Measurements from ENCODE around the gene NT5C1B. TPM values are rescaled to one million over a fixed set of nuclear protein-coding genes. Genes with fewer than 3 reads are reported as not detected.

The NT5C1B gene
- total RNA-seq, 1 donor from 2014 or later = not detected

DNA sequence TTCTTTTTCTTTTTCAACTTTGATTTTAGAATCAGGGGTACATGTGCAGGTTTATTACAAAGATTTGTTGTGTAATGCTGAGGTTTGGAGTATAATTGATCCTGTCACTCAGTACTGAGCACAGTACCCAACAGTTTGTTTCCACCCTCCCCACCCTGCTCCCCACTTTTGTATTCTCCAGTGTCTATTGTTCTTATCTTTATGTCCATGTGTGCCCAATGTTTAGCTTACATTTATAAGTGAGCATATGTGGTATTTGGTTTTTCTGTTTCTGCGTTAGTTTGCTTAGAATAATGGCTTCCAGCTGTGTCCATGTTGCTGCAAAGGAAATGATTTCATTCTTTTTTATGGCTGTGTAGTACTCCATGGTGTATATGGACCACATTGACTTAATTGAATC is 72.0 kb downstream of the NT5C1B start:
- CTCF ChIA-PET = interaction anchor here (1.1 to 1.5 kb wide), 3 partner anchors 9 to 1347 kb away, joined by 3 to 4 read pairs (median 4); no protein-coding TSS in a partner anchor
- Mint-ChIP-seq H3K4me3 (no peak overlapping the region), H3K36me3 (ENCODE audit: low read depth) (no peaks in the 10 kb centered on the region), H3K9me3 (no peaks in the 10 kb centered on the region), H3K27me3 (peaks cover 24% of the 10 kb centered on the region), H3K27ac (no peak overlapping the region), H3K4me1 (no peaks in the 10 kb centered on the region)
- no peak for TF ChIP-seq CTCF (IDR thresholded peaks at IDR 0.05)
- no peak for DNase-seq
- POLR2A ChIA-PET = no interaction called here
- ATAC-seq (ENCODE audit: low read depth) = no peak
- intact Hi-C loops (cut with micrococcal nuclease) = no loop called here

- intact Hi-C loops (cut with micrococcal nuclease) = no loop called here
- no peak for TF ChIP-seq CTCF (IDR thresholded peaks at IDR 0.05)
Measured at GRCh38 chr2:18516112-18516511, 73.3 kb downstream of the NT5C1B start.

GRCh38 chr2:18514526-18515461 is 74.6 kb downstream of the NT5C1B start:
- TF ChIP-seq CTCF (IDR thresholded peaks at IDR 0.05) = no peak
- no peak for DNase-seq
- H3K36me3 Mint-ChIP-seq (ENCODE audit: low read depth) = no peaks in the 10 kb centered on the region
- CTCF ChIA-PET = interaction anchor here (1.0 kb wide), 1 partner anchor 12 kb away, joined by 3 read pairs; no protein-coding TSS in a partner anchor
- peaks cover 25% of the 10 kb centered on the region for H3K27me3 Mint-ChIP-seq
- no peaks in the 10 kb centered on the region for H3K9me3 Mint-ChIP-seq
- ATAC-seq (ENCODE audit: low read depth) = no peak
- H3K27ac Mint-ChIP-seq = no peak overlapping the region
- POLR2A ChIA-PET = no interaction called here
- intact Hi-C loops (cut with micrococcal nuclease) = no loop called here
- no peak overlapping the region for H3K4me3 Mint-ChIP-seq
- H3K4me1 Mint-ChIP-seq = no peaks in the 10 kb centered on the region

More at GRCh38 chr2:18516112-18516511, 73.3 kb downstream of the NT5C1B start:
- ATAC-seq (ENCODE audit: low read depth) = no peak
- Mint-ChIP-seq H3K4me3 (no peak overlapping the region), H3K27ac (no peak overlapping the region), H3K4me1 (no peaks in the 10 kb centered on the region), H3K9me3 (no peaks in the 10 kb centered on the region), H3K36me3 (ENCODE audit: low read depth) (no peaks in the 10 kb centered on the region), H3K27me3 (peaks cover 26% of the 10 kb centered on the region)
- no peak for DNase-seq
- CTCF ChIA-PET = interaction anchor here (1.0 to 1.1 kb wide), 2 partner anchors 10 to 11 kb away, joined by 3 to 4 read pairs; no protein-coding TSS in a partner anchor
- POLR2A ChIA-PET = no interaction called here

Other genes starting within 250 kb of the NT5C1B start
- 18.7 and 19.6 TPM in 2 replicates for gene RDH14, start 28.9 kb downstream of the NT5C1B start, total RNA-seq

Data from activated B cell treated with CpG ODN at 0.5 μM for 24 hours (primary cell).